ENCODE data around the gene TARBP1.

DNA sequence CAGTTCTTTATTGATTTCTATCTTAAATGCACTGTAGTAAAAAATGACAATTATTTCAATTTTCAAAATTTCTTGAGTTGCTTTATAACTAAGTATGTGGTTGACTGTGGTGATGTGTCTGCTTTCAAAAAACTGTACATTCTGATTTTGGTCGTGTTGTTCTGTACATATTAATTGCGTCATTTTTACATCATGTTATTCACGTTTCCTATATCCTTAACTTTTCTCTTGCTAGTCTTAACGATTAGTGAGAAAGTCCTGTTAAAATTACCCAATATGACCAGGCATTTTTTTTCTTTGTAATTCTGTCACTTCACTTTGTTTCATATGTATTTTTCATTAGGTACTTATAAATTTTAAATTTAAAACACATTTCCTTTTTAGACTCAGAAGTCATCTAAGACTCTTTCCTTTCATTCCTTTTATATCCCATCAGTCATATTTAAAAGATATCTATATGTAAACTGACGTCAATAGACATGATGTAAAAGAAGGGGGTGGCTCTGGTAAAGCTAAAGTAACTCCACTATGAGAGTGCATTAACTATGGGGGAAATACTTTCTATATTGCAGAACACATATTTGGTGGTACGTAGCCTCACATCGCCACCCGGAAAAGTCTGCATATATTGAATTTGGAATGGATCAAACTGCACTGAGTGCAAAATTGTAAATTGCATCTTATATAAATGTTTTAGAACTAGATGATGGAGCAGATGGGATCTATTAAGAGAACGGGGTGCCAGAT lies 106.8 kb downstream of the TARBP1 start:
- TF ChIP-seq CTCF (IDR thresholded peaks at IDR 0.05): no peak
- TF ChIP-seq POLR2A (IDR thresholded peaks at IDR 0.05): no peak

Measured in adrenal gland (tissue), 5 donors.